OCI-LY1 (cell line): Measurements from ENCODE around the gene AXDND1.

Experiments
- H2AFZ ChIP-seq: fragments of 200-600 bp; sonication (generic), shearing (Covaris generic); 2 replicates; pipeline ENCODE4 v1.6.0; 2014; ENCODE audit warnings: antibody characterized with exemption, mild to moderate bottlenecking, low read length
- H3F3A ChIP-seq: fragments of 200-600 bp; sonication (generic), shearing (Covaris generic); 2 replicates; pipeline ENCODE4 v1.6.0; 2014; ENCODE audit warnings: mild to moderate bottlenecking, antibody characterized with exemption, low read length, moderate library complexity; ENCODE audit not compliant: insufficient read depth
- H3K27ac ChIP-seq: fragments of 200-600 bp; sonication (generic); 2 replicates; pipeline ENCODE4 v1.5.1; 2014; ENCODE audit warnings: low read length, mixed run types, mild to moderate bottlenecking, low read depth; ENCODE audit not compliant: poor library complexity, severe bottlenecking
- H3K27me3 ChIP-seq: fragments of 200-600 bp; sonication (generic); 2 replicates; pipeline ENCODE4 v1.6.0; 2014; ENCODE audit warnings: antibody characterized with exemption, mild to moderate bottlenecking, low read length, moderate library complexity; ENCODE audit not compliant: insufficient read depth
- H3K36me3 ChIP-seq: fragments of 200-600 bp; sonication (generic); 2 replicates; pipeline ENCODE4 v1.6.1; 2014; ENCODE audit warnings: mild to moderate bottlenecking, antibody characterized with exemption, low read length, moderate library complexity, mixed read lengths; ENCODE audit not compliant: insufficient read depth
- H3K4me1 ChIP-seq: fragments of 200-600 bp; sonication (generic); 2 replicates; pipeline ENCODE4 v1.5.1; 2014; ENCODE audit warnings: mild to moderate bottlenecking, low read length, moderate library complexity; ENCODE audit not compliant: insufficient read depth, severe bottlenecking
- H3K4me2 ChIP-seq: fragments of 200-600 bp; sonication (generic), shearing (Covaris generic); 2 replicates; pipeline ENCODE4 v1.6.1; 2014; ENCODE audit warnings: low read length
- H3K4me3 ChIP-seq: fragments of 200-600 bp; sonication (generic); 2 replicates; pipeline ENCODE4 v1.5.1; 2014; ENCODE audit warnings: low read length, low read depth, mild to moderate bottlenecking, mixed read lengths; ENCODE audit not compliant: poor library complexity, severe bottlenecking
- H3K79me2 ChIP-seq: fragments of 200-600 bp; shearing (Covaris generic); 2 replicates; pipeline ENCODE4 v1.6.1; 2016; ENCODE audit warnings: mixed run types, low read length, mixed read lengths; ENCODE audit not compliant: insufficient read depth
- H3K9ac ChIP-seq: fragments of 200-600 bp; sonication (generic), shearing (Covaris generic); 2 replicates; pipeline ENCODE4 v1.6.1; 2014; ENCODE audit warnings: mild to moderate bottlenecking, low read length, mixed read lengths
- H3K9me2 ChIP-seq: fragments of 200-600 bp; sonication (generic), shearing (Covaris generic); 2 replicates; pipeline ENCODE4 v1.6.1; 2014; ENCODE audit warnings: low read depth, mild to moderate bottlenecking, low read length, mixed read lengths
- H3K9me3 ChIP-seq: fragments of 200-600 bp; shearing (Covaris generic); 2 replicates; pipeline ENCODE4 v1.6.1; 2014; ENCODE audit warnings: low read length, mixed read lengths
- H4K20me1 ChIP-seq: fragments of 200-600 bp; sonication (generic), shearing (Covaris generic); 2 replicates; pipeline ENCODE4 v1.6.0; 2016; ENCODE audit warnings: mild to moderate bottlenecking, low read length; ENCODE audit not compliant: insufficient read depth
- EZH2 ChIP-seq: fragments of 200-600 bp; sonication (generic), shearing (Covaris generic); IDR thresholded peaks from 2 replicates; pipeline ENCODE4 v1.8.0; 2017; ENCODE audit warnings: borderline replicate concordance, mixed run types, mild to moderate bottlenecking, antibody characterized with exemption, low read length, moderate library complexity, mixed read lengths
- TF ChIP-seq, protein P1 (sequence below): fragments of 200-600 bp; sonication (generic), shearing (Covaris generic); IDR thresholded peaks from 2 replicates; pipeline ENCODE4 v1.5.1; 2017; ENCODE audit warnings: mild to moderate bottlenecking, antibody characterized with exemption, low read length, moderate library complexity, mixed read lengths

The AXDND1 gene

DNA sequence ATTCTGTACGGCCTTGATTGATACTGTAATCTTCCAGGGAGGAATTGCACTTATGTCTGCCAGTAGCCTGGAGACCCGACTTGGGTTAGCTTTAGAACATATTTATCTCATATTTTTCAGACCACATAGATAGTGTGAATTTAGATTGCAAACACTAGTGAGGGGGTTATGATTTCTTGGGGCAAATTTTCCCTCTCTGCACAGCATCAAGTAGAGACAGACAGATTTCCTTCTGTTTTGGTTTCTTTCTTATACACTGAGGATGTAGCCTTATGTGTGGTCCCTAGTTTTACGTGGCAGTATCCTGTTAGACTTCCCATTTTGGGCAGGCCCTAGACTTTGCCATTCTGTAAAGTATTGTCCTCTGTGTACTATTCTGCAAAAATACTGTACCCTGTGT, 43.2 kb upstream of the AXDND1 start:
- peaks cover 4% of the 10 kb centered on the region; the same call in 1 of the 2 replicates for H3K79me2 ChIP-seq
- H4K20me1 ChIP-seq = no peaks in the 10 kb centered on the region
- H3K27ac ChIP-seq = no peak overlapping the region
- 0 out of 2 replicates have a peak, but pooled peaks cover 4% of the 10 kb centered on the region for H3K9me3 ChIP-seq
- no peak overlapping the region for H3K9ac ChIP-seq
- H3F3A ChIP-seq = no peaks in the 10 kb centered on the region
- TF ChIP-seq EZH2 = no peak
- TF ChIP-seq, protein P1, sequence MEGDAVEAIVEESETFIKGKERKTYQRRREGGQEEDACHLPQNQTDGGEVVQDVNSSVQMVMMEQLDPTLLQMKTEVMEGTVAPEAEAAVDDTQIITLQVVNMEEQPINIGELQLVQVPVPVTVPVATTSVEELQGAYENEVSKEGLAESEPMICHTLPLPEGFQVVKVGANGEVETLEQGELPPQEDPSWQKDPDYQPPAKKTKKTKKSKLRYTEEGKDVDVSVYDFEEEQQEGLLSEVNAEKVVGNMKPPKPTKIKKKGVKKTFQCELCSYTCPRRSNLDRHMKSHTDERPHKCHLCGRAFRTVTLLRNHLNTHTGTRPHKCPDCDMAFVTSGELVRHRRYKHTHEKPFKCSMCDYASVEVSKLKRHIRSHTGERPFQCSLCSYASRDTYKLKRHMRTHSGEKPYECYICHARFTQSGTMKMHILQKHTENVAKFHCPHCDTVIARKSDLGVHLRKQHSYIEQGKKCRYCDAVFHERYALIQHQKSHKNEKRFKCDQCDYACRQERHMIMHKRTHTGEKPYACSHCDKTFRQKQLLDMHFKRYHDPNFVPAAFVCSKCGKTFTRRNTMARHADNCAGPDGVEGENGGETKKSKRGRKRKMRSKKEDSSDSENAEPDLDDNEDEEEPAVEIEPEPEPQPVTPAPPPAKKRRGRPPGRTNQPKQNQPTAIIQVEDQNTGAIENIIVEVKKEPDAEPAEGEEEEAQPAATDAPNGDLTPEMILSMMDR = no peak
- no peak overlapping the region for H2AFZ ChIP-seq
- no peaks in the 10 kb centered on the region for H3K27me3 ChIP-seq
- no peak overlapping the region for H3K4me2 ChIP-seq
- H3K4me3 ChIP-seq = no peak overlapping the region
- H3K36me3 ChIP-seq = peaks cover 41% of the 10 kb centered on the region
- no peaks in the 10 kb centered on the region for H3K9me2 ChIP-seq
- peaks cover 14% of the 10 kb centered on the region for H3K4me1 ChIP-seq

DNA sequence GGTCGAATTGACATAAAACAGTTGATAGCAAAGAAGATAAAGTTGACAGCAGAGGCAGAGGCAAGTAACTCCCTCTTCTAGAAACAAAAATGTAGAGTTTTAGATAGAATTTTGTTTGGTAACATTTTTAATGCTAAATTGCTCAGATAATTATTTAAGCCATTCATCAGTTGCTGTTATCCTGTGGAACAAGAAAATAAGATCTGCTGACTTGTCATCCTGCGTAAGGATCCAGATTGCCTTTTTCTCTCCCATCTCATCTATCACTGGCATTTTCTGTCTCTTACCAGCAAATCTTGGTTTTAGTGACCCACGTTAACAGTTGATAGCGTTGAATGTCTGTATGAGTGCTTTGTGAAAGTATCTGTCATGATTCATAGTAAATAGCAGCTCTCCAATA, 42.3 kb upstream of the AXDND1 start:
- TF ChIP-seq, protein P1 = no peak
- TF ChIP-seq EZH2 = no peak
- no peaks in the 10 kb centered on the region for H3K79me2 ChIP-seq
- no peaks in the 10 kb centered on the region for H3K9me2 ChIP-seq

DNA sequence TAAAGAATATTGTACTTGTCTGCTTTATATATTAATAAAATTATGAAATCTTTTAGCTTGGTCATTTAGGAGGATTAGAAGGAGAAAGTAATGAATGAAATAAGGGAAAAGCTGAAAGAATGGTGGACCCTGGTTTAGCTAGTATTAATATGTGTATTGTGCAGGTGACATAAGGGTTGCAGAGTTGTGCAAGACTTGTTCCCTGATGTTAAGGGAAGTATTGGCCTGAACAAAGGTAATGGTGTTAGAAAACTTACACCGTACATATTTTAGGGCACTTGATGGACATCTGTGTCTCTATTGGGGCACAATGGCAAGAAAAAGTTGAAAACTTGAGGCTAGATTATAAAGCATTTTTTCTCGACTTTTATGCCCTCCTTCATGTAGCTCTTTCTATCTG, 39.9 kb upstream of the AXDND1 start:
- Histone ChIP-seq H3K4me1 (no peaks in the 10 kb centered on the region), H3K79me2 (no peaks in the 10 kb centered on the region), H2AFZ (no peak overlapping the region), H3K36me3 (peaks cover 53% of the 10 kb centered on the region), H4K20me1 (no peaks in the 10 kb centered on the region), H3K27ac (no peak overlapping the region), H3K4me2 (no peak overlapping the region), H3K4me3 (no peak overlapping the region), H3K9ac (no peak overlapping the region), H3F3A (no peaks in the 10 kb centered on the region), H3K9me3 (0 out of 2 replicates have a peak, but pooled peaks cover 4% of the 10 kb centered on the region), H3K9me2 (no peaks in the 10 kb centered on the region), H3K27me3 (no peaks in the 10 kb centered on the region)
- TF ChIP-seq EZH2 = no peak
- TF ChIP-seq, protein P1 = no peak

More for the DNA sequence above, 42.3 kb upstream of the AXDND1 start:
- H3K9ac ChIP-seq = no peak overlapping the region
- no peaks in the 10 kb centered on the region for H4K20me1 ChIP-seq
- no peak overlapping the region for H3K4me2 ChIP-seq
- H3F3A ChIP-seq = no peaks in the 10 kb centered on the region
- no peak overlapping the region for H3K27ac ChIP-seq
- H3K27me3 ChIP-seq = no peaks in the 10 kb centered on the region
- no peak overlapping the region for H2AFZ ChIP-seq
- H3K9me3 ChIP-seq = 0 out of 2 replicates have a peak, but pooled peaks cover 4% of the 10 kb centered on the region
- H3K4me3 ChIP-seq = no peak overlapping the region
- H3K36me3 ChIP-seq = peaks cover 50% of the 10 kb centered on the region
- peaks cover 6% of the 10 kb centered on the region for H3K4me1 ChIP-seq
